Ishikawa (cell line): ENCODE data around the gene DPAGT1.

ENCODE experiments used
- CEBPB ChIP-seq: IDR thresholded peaks from 2 replicates; pipeline ENCODE4 v1.6.1; 2012
- EP300 ChIP-seq: IDR thresholded peaks from 2 replicates; pipeline ENCODE4 v1.6.1; 2012; ENCODE audit warnings: borderline replicate concordance
- FOXM1 ChIP-seq: IDR thresholded peaks from 2 replicates; pipeline ENCODE4 v1.6.1; 2012; ENCODE audit warnings: low read depth, borderline replicate concordance
- MAX ChIP-seq: IDR thresholded peaks from 2 replicates; pipeline ENCODE4 v1.6.1; 2012
- NFIC ChIP-seq: IDR thresholded peaks from 2 replicates; pipeline ENCODE4 v1.6.1; 2012
- TCF12 ChIP-seq: IDR thresholded peaks from 2 replicates; pipeline ENCODE4 v1.6.1; 2012; ENCODE audit warnings: low read depth
- YY1 ChIP-seq: IDR thresholded peaks from 2 replicates; pipeline ENCODE4 v1.6.1; 2012; ENCODE audit warnings: low read depth

GRCh38 chr11:119149786-119150275, 48.2 kb upstream of the DPAGT1 start:
- TF ChIP-seq FOXM1 (no peak), NFIC (no peak), MAX (no peak), YY1 (no peak), CEBPB (no peak), EP300 (no peak), TCF12 (no peak)
